GM19463 (cell line): ENCODE results near the gene CTNNA2.

Experiments used
- ATAC-seq: cut with Tn5 transposase; IDR thresholded peaks from one replicate; pipeline ENCODE4 v1.9.1; 2021; ENCODE audit warnings: mild to moderate bottlenecking, moderate library complexity; ENCODE audit not compliant: unreplicated experiment

The CTNNA2 gene

DNA sequence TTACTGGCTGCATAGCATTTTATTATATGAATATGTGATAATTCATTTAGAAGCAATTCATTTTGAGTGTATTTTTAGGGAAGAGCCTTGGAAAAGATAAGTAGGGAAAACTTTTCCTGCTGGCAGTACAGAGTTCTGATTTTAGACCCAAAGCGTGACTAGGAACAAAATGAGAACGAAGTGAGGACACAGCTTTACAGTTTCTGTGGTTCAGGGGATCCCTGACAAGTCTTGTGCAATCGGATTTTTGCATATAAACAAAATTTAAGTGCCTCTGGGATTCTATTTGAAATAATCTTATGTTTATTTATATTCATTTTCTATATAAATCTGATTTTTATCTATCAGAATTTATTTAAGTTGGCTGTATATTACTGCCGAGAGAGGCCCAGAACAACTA lies 402.6 kb downstream of the CTNNA2 start:
- no peak for ATAC-seq

GRCh38 chr2:79916285-79916684 lies 403.4 kb downstream of the CTNNA2 start:
- no peak for ATAC-seq

- no peak for ATAC-seq
Observed at GRCh38 chr2:79920512-79921076, 407.7 kb downstream of the CTNNA2 start.

DNA sequence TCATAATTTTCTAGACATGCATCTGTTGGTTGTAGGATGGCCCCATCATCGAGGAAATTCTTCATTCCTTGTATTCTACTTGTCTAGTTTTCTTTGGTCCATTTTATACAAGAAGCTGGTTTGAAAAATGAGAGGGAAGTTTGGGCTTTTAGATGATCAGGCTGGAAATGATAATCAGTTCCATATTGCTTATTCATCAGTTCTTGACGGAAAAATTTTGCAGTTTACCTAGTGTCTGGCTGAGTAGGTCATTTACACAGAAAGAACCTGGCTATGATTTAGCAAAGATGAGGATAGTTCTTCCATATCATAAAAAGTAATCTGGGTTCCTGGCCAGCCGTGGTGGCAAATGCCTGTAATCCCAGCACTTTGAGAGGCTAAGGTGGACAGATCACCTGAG lies 416.8 kb downstream of the CTNNA2 start:
- no peak for ATAC-seq

DNA sequence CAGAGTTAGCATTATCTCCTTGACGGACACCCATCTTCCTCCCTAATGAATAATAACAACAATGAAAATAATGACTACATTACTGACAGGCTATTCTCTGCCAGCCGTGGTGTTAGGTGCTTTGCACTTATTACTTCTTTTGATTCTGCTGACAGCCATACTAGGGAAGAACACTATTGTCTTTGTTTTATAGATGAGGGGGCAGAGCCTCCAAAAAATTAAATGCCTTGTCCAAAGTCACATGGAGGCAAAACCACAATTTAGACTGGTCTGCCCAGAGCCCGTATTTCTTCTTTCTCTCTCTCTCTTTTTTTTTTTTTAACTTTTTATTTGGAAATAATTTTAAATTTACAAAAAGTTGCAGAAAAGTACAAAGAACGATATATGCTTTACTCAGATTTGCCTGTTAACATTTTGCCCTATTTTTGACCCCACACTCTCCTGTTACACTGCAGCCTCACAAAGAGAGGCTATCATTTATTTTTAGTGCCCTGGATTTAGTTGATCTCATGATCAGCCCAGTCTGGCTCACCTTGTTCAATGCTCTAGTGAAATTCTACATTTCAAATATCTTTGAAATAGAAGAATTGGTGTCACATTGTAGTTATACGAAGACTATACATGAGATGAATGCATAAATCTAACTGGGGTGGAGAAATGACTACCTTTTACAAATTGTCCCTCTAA lies 422.3 kb downstream of the CTNNA2 start:
- no peak for ATAC-seq

- ATAC-seq = peak; percentile 67
Observed at GRCh38 chr2:79935771-79936657, 423.2 kb downstream of the CTNNA2 start.

DNA sequence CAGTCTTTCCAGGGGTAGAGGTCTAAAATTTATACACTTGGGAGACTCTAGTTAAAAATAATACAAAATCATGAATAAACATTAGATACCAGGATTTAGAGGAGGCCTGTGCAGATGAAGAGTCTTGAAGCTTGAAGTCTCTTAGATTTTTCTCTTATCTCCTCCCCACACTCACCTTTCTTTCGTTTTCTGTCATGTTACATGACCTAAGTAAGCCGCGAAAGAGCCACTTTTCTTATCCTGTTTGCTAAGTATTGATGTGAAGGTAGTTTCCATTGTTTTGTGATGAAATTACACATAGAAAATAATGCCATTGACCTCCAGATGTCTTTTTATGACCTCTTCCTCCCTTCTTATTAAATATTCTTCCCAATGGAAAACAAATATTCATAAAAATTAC lies 423.9 kb downstream of the CTNNA2 start:
- no peak for ATAC-seq

DNA sequence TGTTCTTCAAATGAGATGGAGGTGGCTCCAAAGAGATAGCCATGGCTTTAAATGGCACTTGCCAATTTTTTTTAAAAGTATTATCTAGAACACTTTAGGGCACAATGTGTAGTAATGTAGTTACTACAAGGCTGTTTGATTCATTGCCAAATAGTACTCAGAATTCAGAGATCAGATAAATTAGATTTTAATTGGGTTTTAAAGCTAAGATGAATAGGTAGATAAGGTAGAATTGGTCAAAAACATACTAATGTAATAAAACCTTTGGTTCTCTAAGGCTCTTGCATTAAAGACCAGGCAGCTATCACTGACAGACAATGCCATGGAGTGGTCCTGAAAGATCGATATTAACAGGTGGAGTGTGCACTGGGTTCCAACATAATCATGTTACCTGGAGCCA lies 425.8 kb downstream of the CTNNA2 start:
- ATAC-seq = no peak

- ATAC-seq = no peak
Observed at GRCh38 chr2:79940364-79940763, 427.5 kb downstream of the CTNNA2 start.

DNA sequence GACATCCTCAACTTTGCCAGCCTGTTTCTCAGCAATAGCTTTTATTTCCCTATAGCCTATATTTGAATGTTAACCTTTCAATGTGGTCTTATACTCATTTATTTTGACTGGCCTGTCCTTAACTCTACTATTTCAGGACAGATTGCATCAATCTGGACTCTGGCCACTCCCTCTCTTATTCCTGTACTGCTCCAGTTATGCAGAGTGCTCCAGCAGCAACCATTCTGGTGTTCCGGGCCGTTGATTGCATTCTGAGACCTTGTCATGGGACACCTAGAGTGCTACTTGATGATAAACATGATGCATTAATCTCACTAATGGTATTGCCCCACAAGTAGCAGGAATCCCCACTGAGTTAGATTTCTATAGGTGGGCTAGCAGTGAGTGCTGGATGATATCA lies 428.3 kb downstream of the CTNNA2 start:
- no peak for ATAC-seq

- no peak for ATAC-seq
Observed at GRCh38 chr2:79944205-79944604, 431.4 kb downstream of the CTNNA2 start.

GRCh38 chr2:79945653-79946445 lies 433.0 kb downstream of the CTNNA2 start:
- ATAC-seq = no peak

DNA sequence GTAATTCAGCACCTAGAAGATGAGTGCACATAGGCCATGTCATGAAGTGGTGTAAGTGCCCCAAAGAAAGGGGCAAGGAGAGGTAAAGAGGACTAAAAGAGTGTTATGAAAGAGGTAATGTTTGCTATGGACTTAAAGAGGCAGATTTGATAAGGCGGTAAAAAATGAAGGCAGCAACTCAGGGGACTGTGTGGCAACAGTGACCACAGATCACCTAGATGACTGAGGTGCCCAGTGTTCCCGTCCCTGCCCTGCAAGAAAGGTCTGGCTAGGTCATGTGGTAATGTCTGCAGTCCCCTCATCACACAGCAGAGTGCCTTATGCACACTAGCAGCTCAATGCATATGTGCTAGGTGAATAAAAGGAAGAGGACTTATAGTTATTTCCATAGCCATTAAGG lies 434.9 kb downstream of the CTNNA2 start:
- ATAC-seq = no peak

- ATAC-seq = no peak
Observed at GRCh38 chr2:79950526-79950925, 437.7 kb downstream of the CTNNA2 start.

- ATAC-seq = no peak
Observed at GRCh38 chr2:79952616-79953015, 439.8 kb downstream of the CTNNA2 start.

DNA sequence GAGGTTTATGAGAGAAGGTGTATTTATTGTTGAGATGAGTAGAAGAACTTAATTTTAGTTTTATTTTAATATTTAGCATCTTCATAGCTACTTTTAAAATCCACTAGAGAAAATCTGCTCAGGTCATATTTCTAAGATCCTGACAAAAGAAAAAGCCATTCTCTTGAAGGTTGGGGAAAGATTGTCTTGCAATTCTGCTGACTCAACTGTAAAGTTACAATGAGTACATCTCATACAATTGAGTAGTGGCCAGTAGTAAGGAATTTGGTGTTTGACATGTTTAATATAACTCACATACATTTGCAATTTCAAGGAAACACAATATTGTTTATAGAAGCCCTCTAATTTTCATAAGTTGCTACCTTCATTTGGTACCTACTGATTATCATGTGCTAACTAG lies 447.2 kb downstream of the CTNNA2 start:
- ATAC-seq = no peak

- no peak for ATAC-seq
Observed at GRCh38 chr2:79960519-79960918, 447.7 kb downstream of the CTNNA2 start.

- ATAC-seq = no peak
Observed at GRCh38 chr2:79964966-79965365, 452.1 kb downstream of the CTNNA2 start.

DNA sequence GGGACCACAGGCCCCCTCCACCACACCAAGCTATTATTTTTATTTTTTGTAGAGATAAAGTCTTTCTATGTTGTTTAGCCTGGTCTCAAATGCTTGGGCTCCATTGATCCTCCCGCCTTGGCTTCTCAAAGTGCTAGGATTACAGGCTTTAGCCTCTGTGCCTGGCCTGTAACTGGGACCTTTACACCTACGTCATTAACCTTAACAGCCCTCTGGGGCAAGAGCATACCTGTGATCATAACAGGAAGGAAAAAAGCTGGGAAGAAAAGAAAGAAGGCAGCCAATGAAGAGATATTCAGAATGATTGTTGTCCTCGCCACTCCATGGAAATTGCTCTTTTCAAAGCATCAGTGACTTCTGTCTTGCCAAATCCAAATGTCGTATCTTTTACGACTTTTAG lies 453.5 kb downstream of the CTNNA2 start:
- no peak for ATAC-seq

- ATAC-seq = no peak
Observed at GRCh38 chr2:79966882-79967281, 454.0 kb downstream of the CTNNA2 start.

DNA sequence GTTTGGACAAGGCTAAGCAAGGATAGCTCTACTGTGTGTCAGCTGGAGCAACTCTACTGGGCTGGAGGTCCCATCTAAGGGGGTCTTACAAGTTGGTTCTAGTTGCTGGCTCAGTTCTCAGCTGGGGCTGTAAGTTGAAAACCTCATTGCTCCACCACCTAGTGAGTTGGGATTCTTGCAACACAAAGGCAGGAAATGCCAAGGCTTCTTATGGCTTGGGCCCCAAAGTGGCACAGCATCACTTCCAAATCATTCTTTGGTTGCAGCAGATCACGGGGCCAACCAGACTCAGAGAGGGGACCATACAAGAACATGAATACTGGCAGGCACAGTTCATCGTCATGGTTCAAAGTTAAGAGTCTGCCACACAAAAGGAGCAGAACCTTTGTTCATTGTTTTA lies 459.0 kb downstream of the CTNNA2 start:
- no peak for ATAC-seq
